Liver (tissue), 9 donors: Measurements from ENCODE around the gene MYL12B. TPM values are rescaled to one million over a fixed set of nuclear protein-coding genes. Genes with fewer than 3 reads are reported as not detected.

Source experiments
- DNase-seq: peaks from one replicate; pipeline ENCODE4 v3.0.0-alpha.2; 2017; ENCODE audit warnings: low spot score
- H3K27ac ChIP-seq, 2 donors: one replicate each; pipeline ENCODE4 v1.7.0; 2013; ENCODE audit warnings: inconsistent platforms in 2 of 2, low read length in 2 of 2, control low read depth in 1 of 2, low read depth in 1 of 2, mild to moderate bottlenecking in 1 of 2
- H3K27me3 ChIP-seq, 4 donors: one replicate each; pipeline versions ENCODE4 v1.6.1 to v1.7.0; 2013; ENCODE audit warnings: low read length in 3 of 4, inconsistent platforms in 1 of 4, mild to moderate bottlenecking in 1 of 4, moderate library complexity in 1 of 4; ENCODE audit not compliant: control insufficient read depth in 4 of 4, insufficient read depth in 4 of 4
- H3K36me3 ChIP-seq, 4 donors: one replicate each; pipeline versions ENCODE4 v1.6.1 to v1.7.0; 2013; ENCODE audit warnings: low read length in 3 of 4, mild to moderate bottlenecking in 3 of 4, low read depth in 1 of 4, moderate library complexity in 1 of 4; ENCODE audit not compliant: control insufficient read depth in 4 of 4, insufficient read depth in 3 of 4
- H3K4me1 ChIP-seq, 4 donors: one replicate each; pipeline versions ENCODE4 v1.6.1 to v1.7.0; 2013; ENCODE audit warnings: low read length in 3 of 4, mild to moderate bottlenecking in 3 of 4, moderate library complexity in 1 of 4; ENCODE audit not compliant: control insufficient read depth in 4 of 4, insufficient read depth in 4 of 4
- H3K4me3 ChIP-seq, 3 donors: one replicate each; pipeline versions ENCODE4 v1.6.1 to v1.7.0; 2013; ENCODE audit warnings: low read length in 3 of 3, control low read depth in 1 of 3, low read depth in 1 of 3, mild to moderate bottlenecking in 1 of 3
- H3K9ac ChIP-seq, 2 donors: one replicate each; pipeline ENCODE4 v1.7.0; 2013; ENCODE audit warnings: low read length in 2 of 2, mild to moderate bottlenecking in 2 of 2, moderate library complexity in 2 of 2, control low read depth in 1 of 2, low read depth in 1 of 2
- H3K9me3 ChIP-seq, 4 donors: one replicate each; pipeline versions ENCODE4 v1.6.1 to v1.7.0; 2013; ENCODE audit warnings: low read length in 3 of 4; ENCODE audit not compliant: control insufficient read depth in 4 of 4
- ATF3 ChIP-seq: IDR thresholded peaks from 2 replicates; pipeline ENCODE4 v1.6.1; 2016; ENCODE audit warnings: antibody characterized with exemption
- CTCF ChIP-seq: fragments of 150-350 bp; IDR thresholded peaks from 2 replicates; pipeline ENCODE4 v1.5.1; 2017; ENCODE audit warnings: improper control_type of control experiment, low read depth, low read length; ENCODE audit not compliant: missing input control
- EGR1 ChIP-seq, 2 donors: IDR thresholded peaks; 2 replicates each; pipeline ENCODE4 v1.6.1; 2016 to 2018; ENCODE audit warnings: antibody characterized with exemption in 2 of 2, low read depth in 2 of 2
- FOXA1 ChIP-seq: IDR thresholded peaks from 2 replicates; pipeline ENCODE4 v1.6.1; 2016; ENCODE audit warnings: antibody characterized with exemption
- FOXA2 ChIP-seq: IDR thresholded peaks from 2 replicates; pipeline ENCODE4 v1.6.1; 2016; ENCODE audit warnings: antibody characterized with exemption
- GABPA ChIP-seq, 2 donors: IDR thresholded peaks in 1 of 2; conservative IDR thresholded peaks in 1 of 2; 2 replicates each; pipeline ENCODE4 v1.6.1; 2016; ENCODE audit warnings: antibody characterized with exemption in 2 of 2, mild to moderate bottlenecking in 1 of 2, moderate library complexity in 1 of 2
- HNF4A ChIP-seq, 2 donors: conservative IDR thresholded peaks; 2 replicates each; pipeline ENCODE4 v1.6.1; 2016; ENCODE audit warnings: antibody characterized with exemption in 2 of 2, mild to moderate bottlenecking in 2 of 2
- HNF4G ChIP-seq: IDR thresholded peaks from 2 replicates; pipeline ENCODE4 v1.6.1; 2016; ENCODE audit warnings: antibody characterized with exemption
- JUND ChIP-seq, 2 donors: IDR thresholded peaks; 2 replicates each; pipeline ENCODE4 v1.6.1; 2016; ENCODE audit warnings: antibody characterized with exemption in 2 of 2
- NR2F2 ChIP-seq: IDR thresholded peaks from 2 replicates; pipeline ENCODE4 v1.6.1; 2016; ENCODE audit warnings: antibody characterized with exemption
- RAD21 ChIP-seq, 2 donors: IDR thresholded peaks; 2 replicates each; pipeline ENCODE4 v1.6.1; 2016; ENCODE audit warnings: antibody characterized with exemption in 2 of 2, mild to moderate bottlenecking in 2 of 2
- RXRA ChIP-seq, 2 donors: IDR thresholded peaks; 2 replicates each; pipeline ENCODE4 v1.6.1; 2017 to 2018; ENCODE audit warnings: antibody characterized with exemption in 2 of 2, mild to moderate bottlenecking in 1 of 2
- SP1 ChIP-seq: IDR thresholded peaks from 2 replicates; pipeline ENCODE4 v1.6.1; 2018; ENCODE audit warnings: antibody characterized with exemption, mild to moderate bottlenecking
- TAF1 ChIP-seq: conservative IDR thresholded peaks from 2 replicates; pipeline ENCODE4 v1.6.1; 2016; ENCODE audit warnings: antibody characterized with exemption, mild to moderate bottlenecking
- YY1 ChIP-seq: IDR thresholded peaks from 2 replicates; pipeline ENCODE4 v1.6.1; 2016; ENCODE audit warnings: antibody characterized with exemption, mild to moderate bottlenecking
- WGBS: extraction: QIAGEN DNeasy Blood & Tissue Kit; methylation state at CpG from one replicate; pipeline ENCODE4 v1.1.7; 2013; 5-methylcytosine and 5-hydroxymethylcytosine counted together
- polyA plus RNA-seq, 2 donors: library from polyadenylated mRNA; stranded (reverse) in 1 of 2; unstranded in 1 of 2; fragments of 200-250 nt in 1 of 2; fragments of >200 nt in 1 of 2; fragmentation: Nextera tagmentation in 1 of 2; extraction: Ambion mirVana in 1 of 2; gene quantifications; one replicate each; pipeline versions ENCODE4 v1.2.1 to v1.2.3, GENCODE V29; 2013 to 2015
- total RNA-seq, 2 donors: library from RNA; depleted of rRNA; stranded (reverse); fragments of >200 nt; gene quantifications; one replicate each; pipeline ENCODE4 v1.2.3, GENCODE V29; 2014
- TF ChIP-seq, protein P1 (sequence below): IDR thresholded peaks from 2 replicates; pipeline ENCODE4 v1.6.1; 2016; ENCODE audit warnings: antibody characterized with exemption, mild to moderate bottlenecking
- TF ChIP-seq, protein P2 (sequence below): IDR thresholded peaks from 2 replicates; pipeline ENCODE4 v1.6.1; 2016; ENCODE audit warnings: antibody characterized with exemption
- TF ChIP-seq, protein P3 (sequence below): IDR thresholded peaks from 2 replicates; pipeline ENCODE4 v1.6.1; 2016; ENCODE audit warnings: antibody characterized with exemption
- donor health status: healthy.
- donor health status: healthy.
- donor health status: healthy.
- donor health status: healthy.
- donor health status: healthy.

MYL12B gene
- total RNA-seq (100 to 1,000 TPM; 106 to 111 TPM), polyA plus RNA-seq (100 to 1,000 TPM; 200 to 303 TPM)

- under 1% methylated on average over 84 of the region's 84 CpGs for WGBS
- TF ChIP-seq EGR1 (IDR thresholded peaks at IDR 0.05; ENCODE audit: low read depth in 2 of 2) (peak; percentile 29 to 72), FOXA1 (no peak), JUND (IDR thresholded peaks at IDR 0.05) (peak in 1 of 2 donors; percentile 4), HNF4G (peak; percentile 48), SP1 (peak; percentile 53), RAD21 (IDR thresholded peaks at IDR 0.05) (peak in 1 of 2 donors; percentile 17), RXRA (IDR thresholded peaks at IDR 0.05) (peak in 1 of 2 donors; percentile 12), TAF1 (peak; percentile 48), ATF3 (no peak), FOXA2 (no peak), GABPA (IDR thresholded peaks at IDR 0.05 in 1 of 2, conservative IDR thresholded peaks at IDR 0.05 in 1 of 2) (peak; percentile 56 to 87), YY1 (peak; percentile 61), HNF4A (conservative IDR thresholded peaks at IDR 0.05) (peak; percentile 68 to 71), NR2F2 (peak; percentile 64), CTCF (no peak)
- TF ChIP-seq, protein P1, sequence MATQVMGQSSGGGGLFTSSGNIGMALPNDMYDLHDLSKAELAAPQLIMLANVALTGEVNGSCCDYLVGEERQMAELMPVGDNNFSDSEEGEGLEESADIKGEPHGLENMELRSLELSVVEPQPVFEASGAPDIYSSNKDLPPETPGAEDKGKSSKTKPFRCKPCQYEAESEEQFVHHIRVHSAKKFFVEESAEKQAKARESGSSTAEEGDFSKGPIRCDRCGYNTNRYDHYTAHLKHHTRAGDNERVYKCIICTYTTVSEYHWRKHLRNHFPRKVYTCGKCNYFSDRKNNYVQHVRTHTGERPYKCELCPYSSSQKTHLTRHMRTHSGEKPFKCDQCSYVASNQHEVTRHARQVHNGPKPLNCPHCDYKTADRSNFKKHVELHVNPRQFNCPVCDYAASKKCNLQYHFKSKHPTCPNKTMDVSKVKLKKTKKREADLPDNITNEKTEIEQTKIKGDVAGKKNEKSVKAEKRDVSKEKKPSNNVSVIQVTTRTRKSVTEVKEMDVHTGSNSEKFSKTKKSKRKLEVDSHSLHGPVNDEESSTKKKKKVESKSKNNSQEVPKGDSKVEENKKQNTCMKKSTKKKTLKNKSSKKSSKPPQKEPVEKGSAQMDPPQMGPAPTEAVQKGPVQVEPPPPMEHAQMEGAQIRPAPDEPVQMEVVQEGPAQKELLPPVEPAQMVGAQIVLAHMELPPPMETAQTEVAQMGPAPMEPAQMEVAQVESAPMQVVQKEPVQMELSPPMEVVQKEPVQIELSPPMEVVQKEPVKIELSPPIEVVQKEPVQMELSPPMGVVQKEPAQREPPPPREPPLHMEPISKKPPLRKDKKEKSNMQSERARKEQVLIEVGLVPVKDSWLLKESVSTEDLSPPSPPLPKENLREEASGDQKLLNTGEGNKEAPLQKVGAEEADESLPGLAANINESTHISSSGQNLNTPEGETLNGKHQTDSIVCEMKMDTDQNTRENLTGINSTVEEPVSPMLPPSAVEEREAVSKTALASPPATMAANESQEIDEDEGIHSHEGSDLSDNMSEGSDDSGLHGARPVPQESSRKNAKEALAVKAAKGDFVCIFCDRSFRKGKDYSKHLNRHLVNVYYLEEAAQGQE, result peak; percentile 42
- TF ChIP-seq, protein P2, sequence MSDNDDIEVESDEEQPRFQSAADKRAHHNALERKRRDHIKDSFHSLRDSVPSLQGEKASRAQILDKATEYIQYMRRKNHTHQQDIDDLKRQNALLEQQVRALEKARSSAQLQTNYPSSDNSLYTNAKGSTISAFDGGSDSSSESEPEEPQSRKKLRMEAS, result peak; percentile 37
- TF ChIP-seq, protein P3, sequence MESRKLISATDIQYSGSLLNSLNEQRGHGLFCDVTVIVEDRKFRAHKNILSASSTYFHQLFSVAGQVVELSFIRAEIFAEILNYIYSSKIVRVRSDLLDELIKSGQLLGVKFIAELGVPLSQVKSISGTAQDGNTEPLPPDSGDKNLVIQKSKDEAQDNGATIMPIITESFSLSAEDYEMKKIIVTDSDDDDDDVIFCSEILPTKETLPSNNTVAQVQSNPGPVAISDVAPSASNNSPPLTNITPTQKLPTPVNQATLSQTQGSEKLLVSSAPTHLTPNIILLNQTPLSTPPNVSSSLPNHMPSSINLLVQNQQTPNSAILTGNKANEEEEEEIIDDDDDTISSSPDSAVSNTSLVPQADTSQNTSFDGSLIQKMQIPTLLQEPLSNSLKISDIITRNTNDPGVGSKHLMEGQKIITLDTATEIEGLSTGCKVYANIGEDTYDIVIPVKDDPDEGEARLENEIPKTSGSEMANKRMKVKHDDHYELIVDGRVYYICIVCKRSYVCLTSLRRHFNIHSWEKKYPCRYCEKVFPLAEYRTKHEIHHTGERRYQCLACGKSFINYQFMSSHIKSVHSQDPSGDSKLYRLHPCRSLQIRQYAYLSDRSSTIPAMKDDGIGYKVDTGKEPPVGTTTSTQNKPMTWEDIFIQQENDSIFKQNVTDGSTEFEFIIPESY, result no peak
- DNase-seq, result peak; percentile 85
- H3K4me1 ChIP-seq, result peaks cover 12 to 49% (median 33%) of the 10 kb centered on the region in 4 donors
- H3K27me3 ChIP-seq, result no peaks in the 10 kb centered on the region
- H3K9ac ChIP-seq, result peak within 1 kb of the TSS; percentile 74 to 98
- peak within 1 kb of the TSS; percentile 94 to 95 for H3K27ac ChIP-seq
- H3K9me3 ChIP-seq, result no peaks in the 10 kb centered on the region
- peaks cover 0 to 9% (median 6%) of the 10 kb centered on the region in 4 donors for H3K36me3 ChIP-seq
- peak within 1 kb of the TSS; percentile 81 to 98 (median 86) for H3K4me3 ChIP-seq
These were observed at the start of gene MYL12B for GRCh38 chr18:3261373-3262233. TSS of gene MYL12B (plus strand) at chr18:3262133. CDS start at chr18:3272899, 10,766 bp downstream.
